A673 (cell line): Measurements from ENCODE around the gene SMG7.

Experiments used
- CTCF ChIP-seq: fragments of 300-800, 200-600 bp; sonication (generic); conservative IDR thresholded peaks from 2 replicates; pipeline ENCODE4 v1.5.1; 2017; ENCODE audit warnings: low read depth, mild to moderate bottlenecking, antibody characterized with exemption, low read length, moderate library complexity, mixed read lengths
- EZH2 ChIP-seq: fragments of 200-600 bp; sonication (generic); IDR thresholded peaks from 2 replicates; pipeline ENCODE4 v1.6.1; 2017; ENCODE audit warnings: borderline replicate concordance, low read depth, mild to moderate bottlenecking, mixed read lengths, antibody characterized with exemption, low read length; ENCODE audit not compliant: poor library complexity, severe bottlenecking

- TF ChIP-seq CTCF (peak; percentile 72), EZH2 (no peak)
Observed at GRCh38 chr1:183470147-183470960, 1.9 kb upstream of the SMG7 start.
